GM12878 (cell line): ENCODE measurements around the gene HIRA.

ENCODE experiments used
- CEBPZ ChIP-seq: fragments of 150-350 bp; IDR thresholded peaks from 2 replicates; pipeline ENCODE4 v1.6.1; 2016; ENCODE audit warnings: low read depth, low read length
- CREB1 ChIP-seq: IDR thresholded peaks from 2 replicates; pipeline ENCODE4 v1.6.1; 2012; ENCODE audit warnings: low read depth, mild to moderate bottlenecking, inconsistent platforms
- CREM ChIP-seq: IDR thresholded peaks from 2 replicates; pipeline ENCODE4 v1.6.1; 2014; ENCODE audit warnings: antibody characterized with exemption, low read depth
- CTCF ChIP-seq, 3 experiments: IDR thresholded peaks in 2 of 3; conservative IDR thresholded peaks in 1 of 3; 2 replicates each; pipeline ENCODE4 v1.5.1; 2011; ENCODE audit warnings: low read depth in 3 of 3, low read length in 3 of 3, mild to moderate bottlenecking in 3 of 3, control low read depth in 2 of 3, moderate library complexity in 2 of 3, inconsistent platforms in 1 of 3, mixed read lengths in 1 of 3; ENCODE audit not compliant: control insufficient read depth in 2 of 3, insufficient read depth in 1 of 3; ENCODE audit errors: extremely low read depth in 1 of 3
- ELK1 ChIP-seq: IDR thresholded peaks from 2 replicates; pipeline ENCODE4 v1.6.1; 2012; ENCODE audit warnings: low read depth, low read length, improper control_type of control experiment
- EP300 ChIP-seq, 2 experiments: fragments of 150-350 bp in 1 of 2; IDR thresholded peaks; 2 replicates each; pipeline ENCODE4 v1.6.1; 2011 to 2012; ENCODE audit warnings: low read depth in 2 of 2, low read length in 2 of 2, borderline replicate concordance in 1 of 2, improper control_type of control experiment in 1 of 2, inconsistent platforms in 1 of 2; ENCODE audit not compliant: control insufficient read depth in 1 of 2
- FOXK2 ChIP-seq: fragments of 450-650 bp; IDR thresholded peaks from 2 replicates; pipeline ENCODE4 v1.6.1; 2017; ENCODE audit warnings: mild to moderate bottlenecking, moderate library complexity
- GABPA ChIP-seq: IDR thresholded peaks from 2 replicates; pipeline ENCODE4 v1.6.1; 2014; ENCODE audit warnings: antibody characterized with exemption, low read depth, mild to moderate bottlenecking, inconsistent platforms
- NFIC ChIP-seq: IDR thresholded peaks from 2 replicates; pipeline ENCODE4 v1.6.1; 2012; ENCODE audit warnings: low read depth, mild to moderate bottlenecking, inconsistent platforms, low read length, moderate library complexity
- NR2C2 ChIP-seq: IDR thresholded peaks from 2 replicates; pipeline ENCODE4 v1.6.1; 2011; ENCODE audit warnings: borderline replicate concordance, low read depth; ENCODE audit not compliant: control insufficient read depth, insufficient read length
- RB1 ChIP-seq: fragments of 450-650 bp; formaldehyde crosslinking; IDR thresholded peaks from 2 replicates; pipeline ENCODE4 v1.6.1; 2017; ENCODE audit warnings: mild to moderate bottlenecking, borderline replicate concordance
- TAF1 ChIP-seq: IDR thresholded peaks from 2 replicates; pipeline ENCODE4 v1.6.1; 2011; ENCODE audit warnings: mild to moderate bottlenecking, low read depth, low read length, borderline replicate concordance
- USF2 ChIP-seq: IDR thresholded peaks from 2 replicates; pipeline ENCODE4 v1.6.1; 2011; ENCODE audit warnings: low read depth, low read length, improper control_type of control experiment, borderline replicate concordance
- ZNF274 ChIP-seq: IDR thresholded peaks from one replicate; pipeline ENCODE4 v1.8.0; 2011; ENCODE audit not compliant: insufficient read length, insufficient read depth

- no peak for TF ChIP-seq EP300 (IDR thresholded peaks at IDR 0.05; ENCODE audit: borderline replicate concordance in 1 of 2, control insufficient read depth in 1 of 2, low read depth in 2 of 2, low read length in 2 of 2)
- no peak for TF ChIP-seq FOXK2
- TF ChIP-seq CTCF (IDR thresholded peaks at IDR 0.05 in 2 of 3, conservative IDR thresholded peaks at IDR 0.05 in 1 of 3; ENCODE audit: control insufficient read depth in 2 of 3, extremely low read depth in 1 of 3, insufficient read depth in 1 of 3, low read depth in 3 of 3, low read length in 3 of 3), result no peak
- TF ChIP-seq GABPA, result no peak
- no peak for TF ChIP-seq NR2C2
- no peak for TF ChIP-seq NFIC
- TF ChIP-seq ELK1, result no peak
- TF ChIP-seq CREB1, result peak; percentile 86
- TF ChIP-seq CREM, result peak; percentile 82
- peak; percentile 22; the same call in 1 of the 2 replicates for TF ChIP-seq USF2
- TF ChIP-seq CEBPZ, result peak; percentile 89
- TF ChIP-seq ZNF274, result no peak
- TF ChIP-seq RB1, result no peak
- TF ChIP-seq TAF1, result peak; percentile 84; the same call in 1 of the 2 replicates
These were observed 16.0 kb upstream of the HIRA start, which contains the start of gene C22orf39 for GRCh38 chr22:19447330-19448075.
